HCT116 (cell line): Measurements from ENCODE around the gene SKI. TPM values are rescaled to one million over a fixed set of nuclear protein-coding genes. Genes with fewer than 3 reads are reported as not detected.
A peak's percentile ranks its signal among the peaks of the same experiment; 100 is the strongest.

Source experiments
- ATAC-seq: fragments of 200-7000 bp; cut with Tn5 transposase; 2 replicates; pipeline ENCODE4 v1.9.1; 2020; ENCODE audit warnings: mild to moderate bottlenecking, moderate library complexity
- BruUV-seq: library from RNA; stranded (reverse); fragments of 400-500 nt; replicated peaks from 2 replicates; lab custom pipeline; 2021; lab: Mats Ljungman, UMichigan
- CTCF ChIA-PET: fragments of 300-600 bp; sonication (Branson Sonifier 250); formaldehyde crosslinking; loops from one replicate; lab custom pipeline; 2021; ENCODE audit warnings: antibody characterized with exemption; lab: Charles Lee
- POLR2A ChIA-PET: fragments of 300-600, 350-600 bp; sonication (Branson Sonifier 250); formaldehyde crosslinking; loops from one replicate; lab custom pipeline; 2021; ENCODE audit warnings: antibody characterized with exemption; lab: Charles Lee
- RAD21 ChIA-PET, 2 experiments: fragments of 300-600 bp; sonication (Branson Sonifier 250); formaldehyde crosslinking; loops; one replicate each; lab custom pipeline; 2023; ENCODE audit warnings: low total read pairs in 2 of 2; ENCODE audit not compliant: uncharacterized antibody in 2 of 2, unreplicated experiment in 2 of 2, low non-redundant PET in 1 of 2; lab: Charles Lee
- DNase-seq: peaks from one replicate; pipeline ENCODE4 v3.0.0-alpha.2; 2010; ENCODE audit warnings: low read depth, low spot score
- H2AFZ ChIP-seq: fragments of 200-600 bp; shearing (Covaris generic), sonication (generic); 2 replicates; pipeline ENCODE4 v1.6.1; 2017; ENCODE audit warnings: low read depth, mixed run types, mixed read lengths, antibody characterized with exemption, low read length; ENCODE audit not compliant: poor library complexity, severe bottlenecking
- H3K27ac ChIP-seq: 2 replicates; pipeline ENCODE4 v1.5.1; 2012; ENCODE audit warnings: low read depth, low read length
- H3K27me3 ChIP-seq: fragments of 200-600 bp; sonication (generic); 2 replicates; pipeline ENCODE4 v1.6.1; 2016; ENCODE audit warnings: mixed run types, low read length, mixed read lengths; ENCODE audit not compliant: insufficient read depth
- H3K36me3 ChIP-seq, 2 experiments: fragments of 200-500 bp in 1 of 2; fragments of 200-600 bp in 1 of 2; sonication (Bioruptor generic) in 1 of 2; sonication (generic) in 1 of 2; 2 replicates each; pipeline versions ENCODE4 v1.5.1 to v1.6.1; 2014 to 2016; ENCODE audit warnings: low read length in 2 of 2, inconsistent platforms in 1 of 2, mixed read lengths in 1 of 2, mixed run types in 1 of 2; ENCODE audit not compliant: insufficient read depth in 2 of 2, control insufficient read depth in 1 of 2
- H3K4me1 ChIP-seq, 2 experiments: fragments of 200-600 bp in 1 of 2; sonication (generic) in 1 of 2; 2 replicates each; pipeline versions ENCODE4 v1.5.1 to v1.6.1; 2012 to 2017; ENCODE audit warnings: low read length in 2 of 2, inconsistent platforms in 1 of 2, mild to moderate bottlenecking in 1 of 2, mixed read lengths in 1 of 2, mixed run types in 1 of 2, moderate library complexity in 1 of 2; ENCODE audit not compliant: insufficient read depth in 2 of 2, control insufficient read depth in 1 of 2
- H3K4me2 ChIP-seq: fragments of 200-600 bp; sonication (generic); 2 replicates; pipeline ENCODE4 v1.6.1; 2017; ENCODE audit warnings: mixed run types, low read length, mixed read lengths
- H3K4me3 ChIP-seq, 2 experiments: fragments of 200-600 bp in 1 of 2; sonication (generic) in 1 of 2; replicated peaks in 1 of 2; 2 replicates each; pipeline ENCODE4 v1.5.1; 2011 to 2016; ENCODE audit warnings: low read length in 2 of 2, control low read depth in 1 of 2, low read depth in 1 of 2, mild to moderate bottlenecking in 1 of 2, mixed read lengths in 1 of 2, mixed run types in 1 of 2
- H3K79me2 ChIP-seq: fragments of 200-600 bp; sonication (generic); 2 replicates; pipeline ENCODE4 v1.6.1; 2017; ENCODE audit warnings: mild to moderate bottlenecking, mixed run types, low read length, moderate library complexity, mixed read lengths; ENCODE audit not compliant: insufficient read depth
- H3K9ac ChIP-seq: fragments of 200-600 bp; sonication (generic); 2 replicates; pipeline ENCODE4 v1.6.1; 2016; ENCODE audit warnings: low read length, mixed read lengths
- H3K9me2 ChIP-seq: fragments of 200-600 bp; sonication (generic), shearing (Covaris generic); 2 replicates; pipeline ENCODE4 v1.6.1; 2017; ENCODE audit warnings: mixed run types, mild to moderate bottlenecking, moderate library complexity; ENCODE audit not compliant: insufficient read depth
- H3K9me3 ChIP-seq, 2 experiments: fragments of 200-500 bp in 1 of 2; fragments of 200-600 bp in 1 of 2; sonication (Bioruptor generic) in 1 of 2; sonication (generic) in 1 of 2; 2 replicates each; pipeline ENCODE4 v1.6.1; 2014 to 2017; ENCODE audit warnings: low read length in 2 of 2, mixed read lengths in 2 of 2, inconsistent platforms in 1 of 2, low read depth in 1 of 2, mild to moderate bottlenecking in 1 of 2, mixed run types in 1 of 2, moderate library complexity in 1 of 2; ENCODE audit not compliant: control insufficient read depth in 1 of 2, insufficient read depth in 1 of 2
- H4K20me1 ChIP-seq: fragments of 200-600 bp; sonication (generic), shearing (Covaris generic); 2 replicates; pipeline ENCODE4 v1.6.1; 2017; ENCODE audit warnings: mixed run types, mild to moderate bottlenecking, moderate library complexity; ENCODE audit not compliant: insufficient read depth
- REST ChIP-seq: IDR thresholded peaks from 2 replicates; pipeline ENCODE4 v1.6.1; 2012; ENCODE audit warnings: low read depth
- intact Hi-C: fragments of 100-400 bp; cut with micrococcal nuclease; formaldehyde crosslinking; loops from 2 replicates; pipeline ENCODE4 v1.10.0; 2022
- total RNA-seq: library from RNA; stranded (reverse); gene quantifications from one replicate; pipeline ENCODE4 v1.2.1, GENCODE V29; 2021; ENCODE audit not compliant: unreplicated experiment

SKI gene
- total RNA-seq, 1 experiment from 2014 or later = 56.2 TPM

GRCh38 chr1:2212274-2212531 lies 15.9 kb upstream of the SKI start:
- Histone ChIP-seq H3K9ac (peak overlapping the region; percentile 83), H3K4me2 (peak overlapping the region; percentile 99), H3K27ac (peak overlapping the region; percentile 87), H3K9me3 (no peaks in the 10 kb centered on the region), H3K9me2 (no peaks in the 10 kb centered on the region), H3K4me3 (peak overlapping the region; percentile 40 to 62), H3K79me2 (no peaks in the 10 kb centered on the region), H4K20me1 (no peaks in the 10 kb centered on the region), H3K4me1 (peaks cover 25 to 36% of the 10 kb centered on the region in 2 experiments), H3K36me3 (no peaks in the 10 kb centered on the region), H3K27me3 (no peaks in the 10 kb centered on the region), H2AFZ (no peak overlapping the region)
- BruUV-seq = no TSS peak
- intact Hi-C loops = no loop called here
- POLR2A ChIA-PET = interaction anchor here (0.8 to 1.0 kb wide), 2 partner anchors 9 to 169 kb away, joined by 3 to 5 read pairs; no protein-coding TSS in a partner anchor
- no peak for TF ChIP-seq REST
- DNase-seq (no peak), ATAC-seq (peak; percentile 37)
- RAD21 ChIA-PET = interaction anchor here in 1 of 2 experiments (0.6 kb wide), 1 partner anchor 13 kb away, joined by 5 read pairs; no protein-coding TSS in a partner anchor
- CTCF ChIA-PET = interaction anchor here (1.1 kb wide), 2 partner anchors 13 to 170 kb away, joined by 3 read pairs; no protein-coding TSS in a partner anchor
